ENCODE measurements around the gene AUH.
A peak's percentile ranks its signal among the peaks of the same experiment; 100 is the strongest.
"Not testable (repeated sequence)": the region's sequence is repeated elsewhere in the genome, so short reads cannot be mapped to it uniquely, and the experiment has no call there.

AUH gene

DNA sequence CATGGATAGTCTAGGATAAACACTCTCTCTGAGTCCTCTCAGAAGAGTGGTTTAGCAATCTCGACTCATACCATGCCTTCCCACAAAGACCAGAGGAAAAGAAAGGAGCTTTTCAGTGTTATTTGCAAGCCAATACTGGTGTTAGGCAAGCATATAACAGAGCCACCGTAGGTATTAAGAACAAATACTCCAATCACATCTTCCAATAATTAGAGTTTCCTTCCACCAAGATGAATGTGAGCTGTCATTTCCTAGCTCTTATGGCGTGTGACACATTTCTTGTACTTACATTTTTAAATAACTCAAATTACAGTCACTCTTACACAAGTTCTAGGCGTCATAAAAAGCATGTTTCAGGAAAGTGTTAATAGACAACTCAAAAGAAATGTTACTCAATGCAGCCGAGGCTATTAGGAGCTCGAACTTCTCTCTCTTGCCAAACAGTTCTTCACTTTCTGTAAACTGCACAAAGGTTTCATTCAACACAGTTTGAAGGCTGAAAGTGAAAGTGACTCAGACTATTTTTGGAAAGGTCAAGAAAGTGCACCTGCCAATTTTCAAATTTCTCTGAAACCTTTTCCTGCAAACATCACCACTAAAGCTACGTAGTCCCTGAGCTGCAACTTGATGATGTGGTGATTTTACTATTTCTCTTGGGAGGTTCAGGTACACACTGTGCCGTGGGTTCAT lies 153.8 kb downstream of the AUH start:
- intact Hi-C loops (cut with micrococcal nuclease) = no loop called here
- Mint-ChIP-seq H3K27ac (peak overlapping the region; percentile 77), H3K36me3 (ENCODE audit: low read depth) (peaks cover under 1% of the 10 kb centered on the region), H3K27me3 (no peaks in the 10 kb centered on the region), H3K9me3 (peaks cover 5% of the 10 kb centered on the region), H3K4me3 (no peak overlapping the region), H3K4me1 (ENCODE audit: low read depth) (peaks cover 38% of the 10 kb centered on the region)

DNA sequence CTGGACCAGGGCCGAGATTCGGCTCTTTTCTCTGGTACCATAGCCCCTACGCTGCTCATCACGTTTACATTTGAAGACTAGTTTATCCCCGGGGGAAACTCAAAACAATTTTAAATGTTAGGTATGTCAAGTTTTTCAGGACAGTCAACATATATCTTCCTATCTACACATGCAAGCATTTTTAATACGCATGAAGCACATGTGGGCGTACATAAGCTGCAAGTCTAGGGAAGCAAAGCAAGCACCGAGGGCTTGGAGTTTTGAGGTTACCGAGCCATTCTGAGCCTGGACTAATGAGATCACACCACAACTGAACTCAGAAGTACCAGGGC lies 154.4 kb downstream of the AUH start:
- no peaks in the 10 kb centered on the region for H3K27me3 Mint-ChIP-seq
- H3K4me1 Mint-ChIP-seq (ENCODE audit: low read depth) = peaks cover 38% of the 10 kb centered on the region
- H3K36me3 Mint-ChIP-seq (ENCODE audit: low read depth) = peaks cover under 1% of the 10 kb centered on the region
- intact Hi-C loops (cut with micrococcal nuclease) = no loop called here
- peak overlapping the region; percentile 77 for H3K27ac Mint-ChIP-seq
- H3K4me3 Mint-ChIP-seq = no peak overlapping the region
- peaks cover 10% of the 10 kb centered on the region for H3K9me3 Mint-ChIP-seq

DNA sequence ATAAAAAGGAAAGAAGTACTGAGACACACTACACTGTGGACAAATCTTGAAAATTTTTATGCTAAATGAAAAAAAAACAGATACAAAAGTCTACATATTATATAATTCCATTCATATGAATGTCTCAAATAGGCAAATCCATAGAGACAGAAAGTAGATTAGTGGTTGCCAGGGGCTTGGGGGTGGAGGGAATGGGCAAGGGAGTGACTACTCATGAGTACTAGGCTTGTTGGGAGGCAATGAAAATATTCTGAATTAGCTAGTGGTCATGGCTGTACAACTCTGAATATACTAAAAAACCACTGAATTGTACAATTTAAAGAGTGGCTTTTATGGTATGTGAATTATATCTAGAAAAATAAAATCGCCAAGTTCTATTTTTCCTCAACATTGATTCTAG lies 154.9 kb downstream of the AUH start:
- Mint-ChIP-seq H3K27me3 (no peaks in the 10 kb centered on the region), H3K9me3 (peaks cover 16% of the 10 kb centered on the region), H3K36me3 (ENCODE audit: low read depth) (peaks cover 5% of the 10 kb centered on the region), H3K27ac (no peak overlapping the region), H3K4me1 (ENCODE audit: low read depth) (peaks cover 38% of the 10 kb centered on the region), H3K4me3 (no peak overlapping the region)
- intact Hi-C loops (cut with micrococcal nuclease) = no loop called here

DNA sequence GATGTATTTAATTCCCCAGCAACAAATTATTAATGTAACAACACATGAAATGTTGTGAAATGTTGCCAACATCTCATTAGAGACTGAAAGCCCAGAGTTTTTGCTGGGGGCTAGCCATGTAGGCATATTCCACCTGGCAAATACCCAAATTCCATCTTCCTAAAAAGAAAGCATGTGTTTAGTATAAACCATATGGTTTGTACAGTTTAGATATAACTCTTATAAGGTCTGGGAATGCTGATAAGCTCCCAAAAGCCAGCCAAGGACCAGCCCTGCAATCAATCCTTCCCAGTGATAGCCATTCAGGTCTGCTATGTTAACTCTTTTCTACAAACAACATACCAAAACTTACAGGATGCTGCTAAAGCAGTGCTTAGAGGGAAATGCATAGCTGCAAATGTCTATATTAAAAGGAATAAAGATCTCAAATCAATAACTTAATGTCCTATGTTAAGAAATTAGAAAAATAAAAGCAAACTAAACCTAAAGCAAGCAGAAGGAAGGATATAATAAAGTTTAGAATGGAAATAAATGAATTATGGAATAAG lies 158.9 kb downstream of the AUH start:
- H3K36me3 Mint-ChIP-seq (ENCODE audit: low read depth) = peaks cover 12% of the 10 kb centered on the region
- H3K4me1 Mint-ChIP-seq (ENCODE audit: low read depth) = peaks cover 47% of the 10 kb centered on the region
- peaks cover 28% of the 10 kb centered on the region for H3K9me3 Mint-ChIP-seq
- H3K27me3 Mint-ChIP-seq = no peaks in the 10 kb centered on the region
- H3K4me3 Mint-ChIP-seq = no peak overlapping the region
- H3K27ac Mint-ChIP-seq = no peak overlapping the region
- intact Hi-C loops (cut with micrococcal nuclease) = no loop called here

DNA sequence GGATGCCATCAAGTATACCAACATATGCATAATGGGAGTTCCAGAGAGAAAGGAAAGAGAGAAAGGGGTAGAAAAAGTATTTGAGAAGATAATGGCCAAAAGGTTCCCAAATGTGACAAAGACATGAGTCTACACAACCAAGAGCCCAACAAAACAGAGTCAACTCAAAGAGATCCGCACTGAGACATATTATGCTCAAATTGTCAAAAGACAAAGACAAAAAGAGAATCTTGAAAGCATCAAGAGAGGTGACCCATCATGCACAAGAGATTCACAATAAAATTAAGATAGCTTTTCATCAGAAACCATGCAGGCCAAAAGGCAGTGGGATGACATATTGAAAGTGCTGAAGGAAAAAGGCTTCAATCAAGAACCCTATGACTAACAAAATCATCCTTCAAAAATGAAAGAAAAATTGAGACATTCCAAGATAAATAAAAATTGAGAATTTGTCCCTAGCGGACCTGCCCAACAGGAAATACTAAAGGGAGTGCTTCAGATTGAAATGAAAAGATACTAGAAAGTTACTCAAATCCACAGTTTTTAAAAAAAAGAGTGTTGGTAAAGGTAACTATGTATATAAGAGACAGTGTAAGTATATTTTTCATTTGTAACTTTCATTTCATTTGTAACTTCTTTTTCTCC lies 160.9 kb downstream of the AUH start:
- intact Hi-C loops (cut with micrococcal nuclease) = no loop called here
- peaks cover 28% of the 10 kb centered on the region for H3K9me3 Mint-ChIP-seq
- H3K27ac Mint-ChIP-seq = peak overlapping the region; percentile 100

DNA sequence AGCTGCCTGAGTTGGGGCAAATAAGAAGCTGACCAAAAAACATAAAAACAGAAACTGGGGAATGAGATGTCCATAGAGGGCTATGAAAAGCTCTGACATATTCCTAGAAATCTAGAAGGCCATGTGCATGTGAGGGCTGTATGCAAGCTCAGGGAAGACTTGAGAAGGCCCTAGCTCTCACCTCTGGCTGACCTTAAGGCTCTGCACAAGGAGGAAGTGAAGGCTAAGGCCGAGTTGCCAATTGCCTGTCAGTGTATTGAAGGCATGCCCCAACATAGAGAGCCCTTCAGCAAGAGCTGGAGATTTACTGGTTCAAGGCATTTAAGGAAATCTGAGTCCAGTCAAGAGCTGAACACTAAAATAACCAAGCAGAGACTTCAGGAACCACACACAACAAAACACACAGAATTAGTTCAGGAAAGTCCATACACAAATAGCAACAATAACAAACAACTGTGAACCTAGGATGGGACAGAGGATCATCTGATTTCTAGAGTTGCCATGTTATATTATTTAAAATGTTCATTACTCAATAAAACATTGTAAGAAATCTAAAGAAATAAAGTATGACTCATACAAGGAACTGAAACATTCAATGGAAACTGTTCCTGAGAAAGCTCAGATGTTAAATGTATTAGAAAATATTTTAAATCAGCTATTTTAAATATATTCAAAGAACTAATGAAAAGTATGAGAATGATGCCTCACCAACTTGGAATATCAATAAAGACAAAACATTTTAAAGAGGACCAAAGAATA lies 161.8 kb downstream of the AUH start:
- H3K36me3 Mint-ChIP-seq (ENCODE audit: low read depth) = peaks cover 12% of the 10 kb centered on the region
- intact Hi-C loops (cut with micrococcal nuclease) = no loop called here
- peak overlapping the region; percentile 100 for H3K27ac Mint-ChIP-seq
- peaks cover 62% of the 10 kb centered on the region for H3K4me1 Mint-ChIP-seq (ENCODE audit: low read depth)
- H3K4me3 Mint-ChIP-seq = peak overlapping the region; percentile 13
- H3K9me3 Mint-ChIP-seq = peaks cover 28% of the 10 kb centered on the region
- H3K27me3 Mint-ChIP-seq = no peaks in the 10 kb centered on the region

More for the DNA sequence above, 160.9 kb downstream of the AUH start:
- peaks cover 12% of the 10 kb centered on the region for H3K36me3 Mint-ChIP-seq (ENCODE audit: low read depth)
- H3K4me1 Mint-ChIP-seq (ENCODE audit: low read depth) = peaks cover 53% of the 10 kb centered on the region
- H3K4me3 Mint-ChIP-seq = no peak overlapping the region
- H3K27me3 Mint-ChIP-seq = no peaks in the 10 kb centered on the region

DNA sequence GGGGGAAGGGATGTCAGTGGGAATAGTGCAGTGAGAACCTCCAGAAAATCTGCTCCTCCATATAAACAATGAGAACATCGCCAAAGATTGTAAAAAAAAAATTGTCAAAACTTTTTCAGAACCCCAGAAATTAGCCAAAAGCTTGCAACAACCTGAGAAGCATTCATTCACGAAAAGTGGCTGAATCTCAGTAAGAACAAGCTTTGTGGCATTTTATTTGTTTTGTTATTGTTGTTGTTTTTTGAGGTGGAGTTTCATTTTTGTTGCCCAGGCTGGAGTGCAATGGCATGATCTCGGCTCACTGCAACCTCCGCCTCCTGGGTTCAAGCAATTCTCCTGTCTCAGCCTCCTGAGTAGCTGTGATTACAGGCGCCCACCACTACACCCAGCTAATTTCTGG lies 162.8 kb downstream of the AUH start:
- peaks cover 12% of the 10 kb centered on the region for H3K36me3 Mint-ChIP-seq (ENCODE audit: low read depth)

DNA sequence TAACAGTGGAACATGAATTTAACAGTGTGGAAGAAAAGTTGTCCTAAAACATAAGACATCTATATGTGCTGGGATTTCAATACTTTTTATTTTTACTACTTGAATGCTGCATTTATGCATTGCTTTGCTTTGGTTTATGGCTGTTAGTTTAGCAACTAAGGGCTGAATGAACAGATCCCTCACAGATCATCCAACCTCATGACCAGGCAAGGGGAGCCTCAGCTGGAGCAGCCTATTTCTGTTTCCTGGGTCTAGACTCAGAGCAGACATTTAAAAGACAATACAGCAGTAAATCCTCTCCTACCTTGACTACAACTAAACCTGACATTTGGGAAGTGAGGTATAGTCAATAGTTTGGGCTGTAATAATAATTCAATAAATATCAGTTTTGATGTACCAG lies 163.3 kb downstream of the AUH start:
- Mint-ChIP-seq H3K4me3 (no peak overlapping the region), H3K27me3 (no peaks in the 10 kb centered on the region), H3K27ac (peak overlapping the region; percentile 100), H3K4me1 (ENCODE audit: low read depth) (peaks cover 71% of the 10 kb centered on the region), H3K36me3 (ENCODE audit: low read depth) (peaks cover 12% of the 10 kb centered on the region), H3K9me3 (peaks cover 28% of the 10 kb centered on the region)
- intact Hi-C loops (cut with micrococcal nuclease) = no loop called here

More for the DNA sequence above, 162.8 kb downstream of the AUH start:
- peaks cover 70% of the 10 kb centered on the region for H3K4me1 Mint-ChIP-seq (ENCODE audit: low read depth)
- H3K9me3 Mint-ChIP-seq = peaks cover 28% of the 10 kb centered on the region
- H3K27ac Mint-ChIP-seq = peak overlapping the region; percentile 100
- H3K4me3 Mint-ChIP-seq; intact Hi-C loops (cut with micrococcal nuclease); H3K27me3 Mint-ChIP-seq: not testable (repeated sequence)

DNA sequence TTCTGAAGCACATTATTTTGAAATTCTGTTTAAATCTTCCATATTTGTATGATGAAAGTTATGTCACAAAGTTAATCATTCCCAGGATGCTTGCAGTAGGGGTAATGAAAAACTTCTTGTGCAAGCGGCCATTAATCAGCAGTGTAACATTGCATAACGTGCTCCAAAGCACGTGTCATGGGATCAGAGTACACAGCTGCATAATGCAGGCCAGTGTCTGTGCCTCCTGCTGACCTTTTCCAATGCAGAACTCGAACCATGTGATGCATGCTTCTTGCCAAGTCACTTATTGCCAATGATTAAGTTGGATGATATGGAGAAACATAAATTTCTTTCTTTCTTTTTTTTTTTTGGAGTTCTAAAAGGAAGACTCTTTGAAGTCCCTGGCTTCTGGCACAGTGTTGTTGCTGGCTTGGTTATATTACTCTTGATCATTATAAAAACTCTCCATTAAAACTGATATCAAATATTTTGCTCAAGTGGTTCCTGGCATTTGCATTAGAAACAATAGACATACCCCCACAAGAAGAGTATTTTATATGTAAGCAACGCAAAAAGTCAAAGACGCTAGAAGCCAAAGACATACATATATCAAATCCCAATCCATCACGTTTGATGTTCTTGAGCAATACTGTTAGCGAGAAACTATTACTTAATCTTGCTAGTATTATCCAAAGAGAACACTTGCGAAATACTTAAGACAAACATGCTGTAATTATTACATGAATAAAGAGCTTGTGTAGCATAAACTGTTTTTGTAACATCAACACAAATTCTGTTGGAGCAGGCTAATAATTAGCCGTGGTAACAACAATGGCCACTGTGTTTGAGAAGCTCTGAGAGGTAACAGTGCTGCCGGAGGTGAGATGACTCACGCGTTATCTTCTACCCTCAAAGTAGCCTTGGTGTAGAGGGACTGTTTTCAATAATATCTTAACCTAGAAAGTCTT lies 164.2 kb downstream of the AUH start:
- peaks cover 19% of the 10 kb centered on the region for H3K9me3 Mint-ChIP-seq
- H3K27me3 Mint-ChIP-seq = no peaks in the 10 kb centered on the region
- H3K4me3 Mint-ChIP-seq = no peak overlapping the region
- intact Hi-C loops (cut with micrococcal nuclease) = loop anchor here (1.0 to 2.0 kb wide), 2 partner anchors 46 to 61 kb away; no protein-coding TSS in a partner anchor
- H3K4me1 Mint-ChIP-seq (ENCODE audit: low read depth) = peaks cover 80% of the 10 kb centered on the region
- peak overlapping the region; percentile 100 for H3K27ac Mint-ChIP-seq
- H3K36me3 Mint-ChIP-seq (ENCODE audit: low read depth) = peaks cover 12% of the 10 kb centered on the region

DNA sequence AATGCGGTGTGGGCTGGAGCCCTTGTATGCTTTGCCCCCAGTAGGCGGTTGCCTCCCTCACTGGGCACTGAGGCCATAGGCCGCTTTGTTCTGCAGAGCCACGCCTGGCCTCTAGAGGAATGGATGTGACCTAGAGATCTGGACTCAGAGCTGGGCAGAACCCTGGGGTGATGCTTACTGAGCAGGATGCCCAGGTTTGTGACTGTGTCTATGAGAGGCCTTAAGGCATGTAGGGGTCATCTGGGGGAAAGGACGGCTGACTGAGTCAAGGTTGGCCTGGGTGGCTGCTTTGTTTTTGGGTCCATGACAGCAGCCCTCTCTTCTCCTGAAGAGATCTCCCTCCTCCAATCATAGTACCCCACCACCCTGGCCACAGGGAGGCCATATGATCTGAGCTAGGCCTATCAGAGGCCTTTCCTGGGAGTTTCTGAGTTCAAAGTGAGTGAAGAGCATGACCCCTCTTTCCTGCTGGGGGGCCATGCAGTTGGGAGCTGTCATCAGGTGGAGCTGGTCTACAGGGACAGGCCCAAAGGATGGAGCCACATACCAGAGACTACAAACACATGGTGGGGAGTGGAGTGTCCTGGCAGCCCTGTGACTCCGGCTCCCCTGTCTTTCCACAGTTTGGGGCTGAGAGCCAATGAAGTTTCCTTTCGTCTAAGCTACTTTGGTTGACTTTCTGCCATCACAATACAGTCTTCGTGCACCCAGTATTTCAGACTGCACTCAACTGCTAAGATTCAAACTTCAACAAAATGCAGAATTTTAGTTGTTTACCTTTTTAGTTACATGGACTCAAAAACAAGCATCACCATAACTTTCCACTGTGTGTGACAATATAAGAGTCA lies 165.4 kb downstream of the AUH start:
- Mint-ChIP-seq H3K27ac (peak overlapping the region; percentile 100), H3K36me3 (ENCODE audit: low read depth) (peaks cover 7% of the 10 kb centered on the region), H3K4me1 (ENCODE audit: low read depth) (peaks cover 92% of the 10 kb centered on the region), H3K27me3 (no peaks in the 10 kb centered on the region), H3K4me3 (no peak overlapping the region), H3K9me3 (peaks cover 9% of the 10 kb centered on the region)
- intact Hi-C loops (cut with micrococcal nuclease) = loop anchor here (2.0 kb wide), 1 partner anchor 62 kb away; no protein-coding TSS in a partner anchor

DNA sequence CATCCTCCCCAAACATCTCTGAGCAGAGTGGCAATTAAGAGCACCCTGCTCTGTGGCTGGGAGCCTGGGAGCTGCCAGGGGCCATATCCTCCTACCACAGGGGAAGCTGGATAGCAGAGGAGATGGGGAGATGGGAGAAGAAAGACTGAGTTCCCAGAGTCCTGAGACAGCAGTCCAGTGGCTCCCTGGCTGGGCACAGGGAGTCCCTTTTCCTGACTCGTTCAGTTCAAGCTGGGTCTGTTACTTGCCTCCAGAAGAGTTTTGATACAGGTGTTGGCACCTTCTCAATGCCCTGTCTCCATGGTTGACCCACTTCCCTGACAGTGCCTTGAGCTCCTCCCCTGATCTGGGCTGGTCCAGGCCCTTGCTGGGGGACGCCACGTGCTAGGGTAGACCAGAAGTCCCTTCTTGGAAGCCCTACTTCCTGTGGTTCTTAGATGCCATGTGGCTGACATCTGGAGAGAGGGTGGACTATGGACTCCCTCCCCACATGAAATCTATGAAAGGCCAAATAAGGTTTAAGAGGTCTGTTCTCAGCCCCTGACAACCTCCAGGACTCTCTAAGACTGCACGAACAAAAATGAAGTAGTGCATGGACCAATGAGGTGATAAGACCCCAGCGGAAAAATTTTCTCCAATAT lies 166.2 kb downstream of the AUH start:
- H3K27me3 Mint-ChIP-seq = no peaks in the 10 kb centered on the region
- H3K4me3 Mint-ChIP-seq = no peak overlapping the region
- peaks cover 92% of the 10 kb centered on the region for H3K4me1 Mint-ChIP-seq (ENCODE audit: low read depth)
- peaks cover 5% of the 10 kb centered on the region for H3K9me3 Mint-ChIP-seq
- peaks cover 4% of the 10 kb centered on the region for H3K36me3 Mint-ChIP-seq (ENCODE audit: low read depth)
- intact Hi-C loops (cut with micrococcal nuclease) = loop anchor here (2.0 kb wide), 1 partner anchor 63 kb away; no protein-coding TSS in a partner anchor
- H3K27ac Mint-ChIP-seq = peak overlapping the region; percentile 100
